Esophagus mucosa (tissue), 1 donor: Measurements from ENCODE around the gene L1CAM. TPM values are rescaled to one million over a fixed set of nuclear protein-coding genes. Genes with fewer than 3 reads are reported as not detected.

ENCODE experiments used
- ATAC-seq: fragments of 200-7000 bp; cut with Tn5 transposase; one replicate; pipeline ENCODE4 v1.9.1; 2020
- total RNA-seq: library from RNA; stranded (reverse); gene quantifications from one replicate; pipeline ENCODE4 v1.2.4, GENCODE V29; 2023
- donor health status: DM: yes; HTN: yes; CAD: no.

Gene L1CAM
- total RNA-seq, 1 donor from 2014 or later: 0.80 TPM

GRCh38 chrX:153903238-153903980, 17.4 kb upstream of the L1CAM start:
- no peak for ATAC-seq

GRCh38 chrX:153902385-153902784, 16.4 kb upstream of the L1CAM start:
- ATAC-seq: no peak

- ATAC-seq: no peak
Measured at GRCh38 chrX:153901753-153902140, 15.8 kb upstream of the L1CAM start.

- peak; percentile 35 for ATAC-seq
Measured at GRCh38 chrX:153900831-153901752, 15.1 kb upstream of the L1CAM start.

- no peak for ATAC-seq
Measured at GRCh38 chrX:153897899-153898298, 11.9 kb upstream of the L1CAM start.

- no peak for ATAC-seq
Measured at GRCh38 chrX:153889123-153889522, 3.1 kb upstream of the L1CAM start.

GRCh38 chrX:153888344-153888743, 2.4 kb upstream of the L1CAM start:
- no peak for ATAC-seq

- ATAC-seq: no peak
Measured at GRCh38 chrX:153887385-153887784, 1.4 kb upstream of the L1CAM start.

- ATAC-seq: peak; percentile 3
Measured at GRCh38 chrX:153886915-153887314, 942 bp upstream of the L1CAM start.

- no peak for ATAC-seq
Measured at GRCh38 chrX:153885208-153885787, 675 bp downstream of the L1CAM start.

- peak; percentile 14 for ATAC-seq
Measured at GRCh38 chrX:153884590-153884989, 1.4 kb downstream of the L1CAM start.

- no peak for ATAC-seq
Measured at GRCh38 chrX:153884136-153884535, 1.8 kb downstream of the L1CAM start.

- no peak for ATAC-seq
Measured at GRCh38 chrX:153883163-153883843, 2.7 kb downstream of the L1CAM start.

- no peak for ATAC-seq
Measured at GRCh38 chrX:153882557-153882956, 3.4 kb downstream of the L1CAM start.

- ATAC-seq: no peak
Measured at GRCh38 chrX:153882086-153882498, 3.9 kb downstream of the L1CAM start.

GRCh38 chrX:153881281-153881680, 4.7 kb downstream of the L1CAM start:
- ATAC-seq: no peak

GRCh38 chrX:153880440-153880815, 5.5 kb downstream of the L1CAM start:
- no peak for ATAC-seq

GRCh38 chrX:153879741-153880439, 6.1 kb downstream of the L1CAM start:
- no peak for ATAC-seq

GRCh38 chrX:153878969-153879653, 6.9 kb downstream of the L1CAM start:
- no peak for ATAC-seq

GRCh38 chrX:153878345-153878744, 7.6 kb downstream of the L1CAM start:
- ATAC-seq: no peak

- ATAC-seq: no peak
Measured at GRCh38 chrX:153877571-153878261, 8.3 kb downstream of the L1CAM start.
